Progenitor cell of endocrine pancreas (in vitro differentiated cells): ENCODE data around the gene UBR2. TPM values are rescaled to one million over a fixed set of nuclear protein-coding genes. Genes with fewer than 3 reads are reported as not detected.
A peak's percentile ranks its signal among the peaks of the same experiment; 100 is the strongest.

Experiments used
- DNase-seq: peaks from one replicate; pipeline ENCODE4 v3.0.0; 2021; ENCODE audit warnings: low spot score; ENCODE audit not compliant: unreplicated experiment
- H3K27ac Mint-ChIP-seq: 2 replicates; pipeline ENCODE4 v1.8.0; 2021; ENCODE audit warnings: mild to moderate bottlenecking, moderate library complexity, mixed read lengths
- H3K27me3 Mint-ChIP-seq: 2 replicates; pipeline ENCODE4 v1.8.0; 2021; ENCODE audit warnings: mixed read lengths
- H3K36me3 Mint-ChIP-seq: 2 replicates; pipeline ENCODE4 v1.8.0; 2022; ENCODE audit warnings: mixed read lengths; ENCODE audit not compliant: insufficient read depth
- H3K4me1 Mint-ChIP-seq: 2 replicates; pipeline ENCODE4 v1.8.0; 2021; ENCODE audit warnings: low read depth, mixed read lengths
- H3K4me3 Mint-ChIP-seq: 2 replicates; pipeline ENCODE4 v1.8.0; 2021; ENCODE audit warnings: low read depth, mild to moderate bottlenecking, moderate library complexity, mixed read lengths
- H3K9me3 Mint-ChIP-seq: 2 replicates; pipeline ENCODE4 v1.8.0; 2021; ENCODE audit warnings: low read depth, mixed read lengths
- total RNA-seq: library from RNA; stranded (reverse); gene quantifications from 2 replicates; pipeline ENCODE4 v1.2.1, GENCODE V29; 2021
- TF ChIP-seq, protein P1 (sequence below): fragments of 200-600 bp; sonication (generic); IDR thresholded peaks from one replicate; pipeline ENCODE4 v1.5.0; 2021; ENCODE audit warnings: antibody characterized with exemption, mild to moderate bottlenecking; ENCODE audit not compliant: unreplicated experiment

The UBR2 gene
- total RNA-seq, 1 donor from 2014 or later: 31.9 TPM

DNA sequence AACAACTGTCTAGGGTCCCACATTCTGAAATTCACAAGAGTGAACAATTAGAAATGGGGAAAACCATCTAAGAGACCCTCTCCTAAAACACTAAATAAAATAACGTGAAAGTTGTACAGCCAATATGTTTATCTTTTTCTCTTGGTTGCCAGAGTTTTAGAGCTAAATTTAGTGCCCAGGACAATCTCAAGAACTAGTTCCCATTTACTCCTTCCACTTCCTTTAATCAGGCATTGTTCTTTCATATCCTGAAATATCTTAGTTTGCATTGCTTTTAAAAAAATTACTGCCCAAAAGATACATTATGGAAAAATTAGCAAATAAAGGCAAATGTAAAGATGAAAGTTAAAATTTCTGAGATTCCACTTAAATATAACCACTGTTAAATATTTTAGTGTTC is 33.1 kb upstream of the UBR2 start:
- H3K9me3 Mint-ChIP-seq: no peaks in the 10 kb centered on the region
- H3K27me3 Mint-ChIP-seq: peaks cover 3% of the 10 kb centered on the region
- no peaks in the 10 kb centered on the region for H3K4me1 Mint-ChIP-seq
- no peak for DNase-seq
- no peak overlapping the region for H3K27ac Mint-ChIP-seq
- H3K4me3 Mint-ChIP-seq: no peak overlapping the region
- H3K36me3 Mint-ChIP-seq: no peaks in the 10 kb centered on the region
- TF ChIP-seq, protein P1, sequence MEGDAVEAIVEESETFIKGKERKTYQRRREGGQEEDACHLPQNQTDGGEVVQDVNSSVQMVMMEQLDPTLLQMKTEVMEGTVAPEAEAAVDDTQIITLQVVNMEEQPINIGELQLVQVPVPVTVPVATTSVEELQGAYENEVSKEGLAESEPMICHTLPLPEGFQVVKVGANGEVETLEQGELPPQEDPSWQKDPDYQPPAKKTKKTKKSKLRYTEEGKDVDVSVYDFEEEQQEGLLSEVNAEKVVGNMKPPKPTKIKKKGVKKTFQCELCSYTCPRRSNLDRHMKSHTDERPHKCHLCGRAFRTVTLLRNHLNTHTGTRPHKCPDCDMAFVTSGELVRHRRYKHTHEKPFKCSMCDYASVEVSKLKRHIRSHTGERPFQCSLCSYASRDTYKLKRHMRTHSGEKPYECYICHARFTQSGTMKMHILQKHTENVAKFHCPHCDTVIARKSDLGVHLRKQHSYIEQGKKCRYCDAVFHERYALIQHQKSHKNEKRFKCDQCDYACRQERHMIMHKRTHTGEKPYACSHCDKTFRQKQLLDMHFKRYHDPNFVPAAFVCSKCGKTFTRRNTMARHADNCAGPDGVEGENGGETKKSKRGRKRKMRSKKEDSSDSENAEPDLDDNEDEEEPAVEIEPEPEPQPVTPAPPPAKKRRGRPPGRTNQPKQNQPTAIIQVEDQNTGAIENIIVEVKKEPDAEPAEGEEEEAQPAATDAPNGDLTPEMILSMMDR: no peak

DNA sequence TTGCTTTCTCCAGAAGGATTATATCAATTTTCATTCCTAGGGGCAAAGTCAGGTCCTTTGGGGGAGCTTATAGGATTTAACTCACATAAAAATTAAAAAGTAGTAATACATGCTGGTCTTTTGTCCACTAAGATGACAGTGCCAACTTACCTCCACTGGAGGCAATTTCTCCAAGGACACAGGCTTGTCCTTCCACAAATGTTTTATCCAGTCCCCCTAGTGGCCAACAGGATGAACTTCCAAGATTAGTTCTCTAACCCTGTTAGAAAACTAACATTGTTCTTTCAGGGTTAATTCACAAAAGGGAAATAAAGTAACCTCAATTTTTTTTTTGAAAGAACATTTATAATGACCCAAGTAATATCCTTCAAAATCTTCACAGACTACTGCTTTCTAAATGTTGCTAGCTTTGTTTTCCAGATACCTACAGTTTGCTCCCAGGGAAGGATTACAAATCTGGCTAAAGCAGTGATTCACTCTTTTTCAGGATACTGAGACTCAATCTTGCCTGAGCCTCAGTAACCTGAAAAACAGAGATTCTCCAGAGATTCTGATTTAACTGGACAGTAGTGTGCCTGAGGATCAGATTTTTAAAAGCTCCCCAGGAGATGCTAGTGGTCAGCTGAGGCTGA is 31.7 kb upstream of the UBR2 start:
- Mint-ChIP-seq H3K4me1 (no peaks in the 10 kb centered on the region), H3K36me3 (no peaks in the 10 kb centered on the region), H3K4me3 (no peak overlapping the region), H3K9me3 (no peaks in the 10 kb centered on the region), H3K27ac (no peak overlapping the region), H3K27me3 (peaks cover 8% of the 10 kb centered on the region)
- TF ChIP-seq, protein P1: peak; percentile 88
- DNase-seq: no peak

DNA sequence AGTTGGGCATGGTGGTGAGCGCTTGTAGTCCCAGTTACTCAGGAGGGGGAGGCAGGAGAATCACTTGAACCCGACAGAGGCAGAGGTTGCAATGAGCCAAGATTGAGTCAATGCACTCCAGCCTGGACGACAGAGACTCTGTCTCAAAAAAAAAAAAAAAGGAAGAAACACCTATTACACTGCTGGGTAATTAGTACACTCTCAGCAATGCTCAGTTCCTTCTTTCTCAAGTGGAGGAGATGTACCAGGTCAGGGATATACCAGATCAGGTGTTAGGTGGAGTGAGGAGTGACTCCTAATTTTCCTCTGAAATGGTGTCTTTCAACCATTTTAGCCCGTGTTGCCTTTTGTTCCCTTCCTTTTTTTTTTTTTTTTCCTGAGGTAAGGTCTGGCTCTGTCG is 30.0 kb upstream of the UBR2 start:
- Mint-ChIP-seq H3K9me3 (no peaks in the 10 kb centered on the region), H3K36me3 (no peaks in the 10 kb centered on the region), H3K4me3 (no peak overlapping the region), H3K27me3 (peaks cover 8% of the 10 kb centered on the region), H3K27ac (no peak overlapping the region), H3K4me1 (peaks cover 1% of the 10 kb centered on the region)
- DNase-seq: no peak
- TF ChIP-seq, protein P1: no peak

DNA sequence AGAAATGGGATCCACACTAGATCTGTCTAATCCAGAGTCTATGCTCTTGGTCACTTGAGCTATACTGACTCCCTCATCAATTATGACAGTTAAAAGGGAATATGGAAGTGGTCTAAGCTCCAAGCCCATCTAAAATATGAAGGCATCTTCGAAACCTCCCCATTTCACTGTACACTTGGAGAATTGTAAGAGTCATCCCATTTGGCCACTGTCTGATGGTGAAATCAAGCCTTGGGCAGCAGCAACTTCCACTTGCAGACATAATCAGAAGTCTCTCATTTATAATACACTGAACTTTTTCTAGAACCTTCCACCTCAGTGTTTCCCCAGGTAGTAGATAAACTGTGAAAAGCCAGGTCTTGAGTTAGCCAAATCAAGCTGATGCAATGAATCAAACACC is 26.3 kb upstream of the UBR2 start:
- DNase-seq: no peak
- Mint-ChIP-seq H3K4me1 (peaks cover 1% of the 10 kb centered on the region), H3K27me3 (peaks cover 7% of the 10 kb centered on the region), H3K9me3 (no peaks in the 10 kb centered on the region), H3K36me3 (no peaks in the 10 kb centered on the region), H3K4me3 (no peak overlapping the region), H3K27ac (no peak overlapping the region)
- TF ChIP-seq, protein P1: no peak

DNA sequence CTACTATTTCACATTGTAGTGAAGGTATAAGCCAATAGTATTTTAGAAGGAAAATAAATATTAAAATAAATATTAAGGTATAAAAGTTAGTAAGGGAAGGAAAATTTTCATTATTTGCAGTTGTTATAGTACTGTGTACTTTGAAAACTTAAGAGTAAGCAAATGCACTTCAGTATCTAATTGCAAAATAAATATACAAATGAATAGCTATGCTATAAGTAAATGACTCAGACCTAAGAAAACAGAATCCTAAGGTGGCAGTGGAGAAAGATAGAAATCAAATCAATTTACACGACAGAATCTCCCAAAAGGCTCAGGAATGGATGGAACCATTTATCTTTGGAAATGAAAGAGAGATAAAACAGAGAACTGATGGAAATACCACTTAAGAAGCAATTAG is 24.7 kb upstream of the UBR2 start:
- peaks cover 7% of the 10 kb centered on the region for H3K27me3 Mint-ChIP-seq
- TF ChIP-seq, protein P1: no peak
- peaks cover 1% of the 10 kb centered on the region for H3K4me1 Mint-ChIP-seq
- DNase-seq: no peak
- no peaks in the 10 kb centered on the region for H3K9me3 Mint-ChIP-seq
- no peak overlapping the region for H3K27ac Mint-ChIP-seq
- no peak overlapping the region for H3K4me3 Mint-ChIP-seq
- H3K36me3 Mint-ChIP-seq: no peaks in the 10 kb centered on the region
